Measurements from ENCODE around the gene SUGP2. TPM values are rescaled to one million over a fixed set of nuclear protein-coding genes. Genes with fewer than 3 reads are reported as not detected.

The SUGP2 gene
- total RNA-seq, 5 donors from 2014 or later (not counting 1 experiment from before 2014, with no cell fraction given), result 114 to 139 (median 119) TPM

- ChIA-PET CTCF (interaction anchor here in 1 of 2 donors (0.6 kb wide), 2 partner anchors 87 to 241 kb away, joined by 3 to 4 read pairs; no protein-coding TSS in a partner anchor), POLR2A (no interaction called here)
- Mint-ChIP-seq H3K27me3 (no peaks in the 10 kb centered on the region), H3K4me1 (peaks cover 9 to 20% (median 9%) of the 10 kb centered on the region in 3 donors), H3K27ac (peak overlapping the region in 1 of 2 donors; percentile 28), H3K9me3 (no peaks in the 10 kb centered on the region), H3K4me3 (no peak overlapping the region), H3K36me3 (peaks cover 9% of the 10 kb centered on the region)
- Histone ChIP-seq H3K27ac (ENCODE audit: low read length) (no peak overlapping the region), H3K36me3 (ENCODE audit: control insufficient read depth in 2 of 2, extremely low read depth in 1 of 2, insufficient read depth in 1 of 2, low read length in 1 of 2) (peaks cover 11 to 29% of the 10 kb centered on the region in 2 donors), H3K4me3 (ENCODE audit: control insufficient read depth in 1 of 2, extremely low read depth in 1 of 2, low read length in 1 of 2) (no peak overlapping the region), H3K9me3 (no peaks in the 10 kb centered on the region), H3K27me3 (replicated peaks in 1 of 2; ENCODE audit: control insufficient read depth in 2 of 2, extremely low read depth in 1 of 2, insufficient read depth in 2 of 2, low read length in 1 of 2) (no peaks in the 10 kb centered on the region), H3K4me1 (ENCODE audit: control insufficient read depth in 1 of 2, extremely low read depth in 1 of 2, insufficient read depth in 2 of 2, low read length in 2 of 2) (peaks cover 6 to 16% of the 10 kb centered on the region in 2 experiments)
- ATAC-seq (replicated peaks in 1 of 4) (no peak), DNase-seq (no peak)
- WGBS (ENCODE audit: insufficient coverage), result 90% methylated on average over 8 of the region's 12 CpGs
These were observed 26.7 kb upstream of the SUGP2 start for GRCh38 chr19:19059837-19060611.

DNA sequence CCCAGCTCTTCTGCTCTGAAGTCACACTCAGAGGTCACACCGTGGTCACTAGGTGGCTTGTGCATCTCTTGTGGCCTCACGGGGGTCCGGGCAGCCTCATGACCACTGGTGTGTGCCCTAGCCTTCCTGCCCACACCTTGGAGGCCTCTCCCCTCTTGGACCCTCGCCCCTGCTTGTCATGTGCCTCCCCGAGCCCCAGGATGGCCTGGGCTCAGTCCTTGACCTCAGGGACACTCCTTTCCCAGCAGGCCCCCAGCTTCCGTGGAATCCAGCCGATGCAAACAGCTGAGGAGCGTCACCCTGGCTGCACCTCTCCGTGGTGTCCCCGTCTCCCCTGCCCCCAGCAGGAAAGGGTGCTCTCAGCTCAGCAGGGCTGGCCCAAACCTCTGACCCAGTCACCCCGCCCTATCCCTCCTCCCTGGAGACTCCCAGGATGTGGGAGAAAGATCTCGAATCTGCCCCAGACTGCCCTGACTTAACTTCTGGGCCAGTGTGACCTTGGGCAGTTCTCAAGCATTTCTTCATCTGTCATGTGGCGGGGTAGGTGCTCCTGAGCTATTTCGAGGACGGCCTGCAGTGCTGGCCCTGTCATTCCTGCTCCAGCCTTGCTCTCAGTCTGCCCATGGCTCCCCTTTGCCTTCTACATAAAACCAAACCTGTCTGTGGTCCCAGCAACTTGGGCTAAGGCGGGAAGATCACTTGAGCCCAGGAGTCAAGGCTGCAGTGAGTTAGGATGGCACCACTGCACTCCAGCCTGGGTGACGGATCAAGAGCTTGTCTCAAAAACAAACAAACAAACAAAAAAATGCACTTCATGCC, 25.9 kb upstream of the SUGP2 start:
- WGBS (ENCODE audit: insufficient coverage), result 89% methylated on average over 17 of the region's 17 CpGs
- peaks cover 3 to 8% of the 10 kb centered on the region in 2 experiments for H3K4me1 ChIP-seq (ENCODE audit: control insufficient read depth in 1 of 2, extremely low read depth in 1 of 2, insufficient read depth in 2 of 2, low read length in 2 of 2)
- DNase-seq (no peak), ATAC-seq (replicated peaks in 1 of 4) (no peak)
- H3K4me3 Mint-ChIP-seq, result no peak overlapping the region
- peaks cover 16 to 36% of the 10 kb centered on the region in 2 donors for H3K36me3 ChIP-seq (ENCODE audit: control insufficient read depth in 2 of 2, extremely low read depth in 1 of 2, insufficient read depth in 1 of 2, low read length in 1 of 2)
- H3K27me3 ChIP-seq (replicated peaks in 1 of 2; ENCODE audit: control insufficient read depth in 2 of 2, extremely low read depth in 1 of 2, insufficient read depth in 2 of 2, low read length in 1 of 2), result no peaks in the 10 kb centered on the region
- ChIA-PET CTCF (no interaction called here), POLR2A (no interaction called here)
- H3K27me3 Mint-ChIP-seq, result no peaks in the 10 kb centered on the region
- peaks cover 11% of the 10 kb centered on the region for H3K36me3 Mint-ChIP-seq
- no peaks in the 10 kb centered on the region for H3K9me3 Mint-ChIP-seq
- H3K4me3 ChIP-seq (ENCODE audit: control insufficient read depth in 1 of 2, extremely low read depth in 1 of 2, low read length in 1 of 2), result no peak overlapping the region
- H3K27ac ChIP-seq (ENCODE audit: low read length), result no peak overlapping the region
- H3K9me3 ChIP-seq, result no peaks in the 10 kb centered on the region
- peaks cover 1 to 13% (median 9%) of the 10 kb centered on the region in 3 donors for H3K4me1 Mint-ChIP-seq
- no peak overlapping the region for H3K27ac Mint-ChIP-seq

DNA sequence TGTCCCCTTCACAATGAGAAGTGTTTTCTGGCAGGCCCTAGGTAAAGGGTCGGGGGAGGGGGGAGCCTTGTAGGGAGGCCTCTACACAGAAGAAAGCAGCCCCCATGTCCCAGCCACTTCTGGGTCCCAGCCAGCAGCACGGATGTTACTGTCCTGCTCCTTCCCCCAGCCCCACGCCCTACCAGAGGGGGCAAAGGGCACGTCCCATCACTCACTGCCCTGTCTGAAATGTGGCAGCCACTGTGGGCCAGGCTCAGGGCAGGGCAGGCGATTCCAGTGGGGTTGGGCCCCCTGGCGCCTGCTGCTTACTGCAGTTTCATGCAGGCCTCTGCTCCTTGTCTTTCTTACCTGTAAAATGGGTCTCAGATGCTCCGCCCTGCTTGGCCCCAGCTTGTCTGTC, 24.4 kb upstream of the SUGP2 start:
- ChIA-PET POLR2A (interaction anchor here in 1 of 2 donors (0.7 kb wide), 1 partner anchor 47 kb away, joined by 4 read pairs; no protein-coding TSS in a partner anchor), CTCF (no interaction called here)
- Histone ChIP-seq H3K9me3 (no peaks in the 10 kb centered on the region), H3K27me3 (replicated peaks in 1 of 2; ENCODE audit: control insufficient read depth in 2 of 2, extremely low read depth in 1 of 2, insufficient read depth in 2 of 2, low read length in 1 of 2) (no peaks in the 10 kb centered on the region), H3K4me3 (ENCODE audit: control insufficient read depth in 1 of 2, extremely low read depth in 1 of 2, low read length in 1 of 2) (no peak overlapping the region), H3K27ac (ENCODE audit: low read length) (no peak overlapping the region), H3K36me3 (ENCODE audit: control insufficient read depth in 2 of 2, extremely low read depth in 1 of 2, insufficient read depth in 1 of 2, low read length in 1 of 2) (peaks cover 16 to 46% of the 10 kb centered on the region in 2 donors), H3K4me1 (ENCODE audit: control insufficient read depth in 1 of 2, extremely low read depth in 1 of 2, insufficient read depth in 2 of 2, low read length in 2 of 2) (peaks cover 0 to 1% of the 10 kb centered on the region in 2 experiments)
- Mint-ChIP-seq H3K9me3 (no peaks in the 10 kb centered on the region), H3K36me3 (peaks cover 14% of the 10 kb centered on the region), H3K4me1 (peaks cover 0 to 5% (median 3%) of the 10 kb centered on the region in 3 donors), H3K27ac (no peak overlapping the region), H3K27me3 (no peaks in the 10 kb centered on the region), H3K4me3 (no peak overlapping the region)
- ATAC-seq (replicated peaks in 1 of 4) (no peak), DNase-seq (no peak)
- 94% methylated on average over 5 of the region's 7 CpGs for WGBS (ENCODE audit: insufficient coverage)

DNA sequence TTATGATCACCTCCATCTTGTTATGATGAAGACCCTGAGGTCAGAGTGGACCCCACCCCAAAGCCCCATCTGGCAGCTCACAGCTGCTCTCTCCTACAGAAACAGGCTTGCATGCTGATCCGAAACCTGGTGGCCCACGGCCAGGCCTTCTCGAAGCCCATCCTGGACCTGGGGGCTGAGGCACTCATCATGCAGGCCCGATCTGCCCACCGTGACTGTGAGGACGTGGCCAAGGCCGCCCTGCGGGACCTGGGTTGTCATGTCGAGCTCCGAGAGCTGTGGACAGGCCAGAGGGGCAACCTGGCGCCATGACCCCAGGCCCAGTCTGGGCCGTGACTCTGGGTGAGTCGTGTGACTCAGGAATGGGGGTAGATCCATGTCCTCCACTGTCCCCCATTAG, 24.0 kb upstream of the SUGP2 start:
- peaks cover 0 to 1% (median 0%) of the 10 kb centered on the region in 3 donors for H3K4me1 Mint-ChIP-seq
- WGBS (ENCODE audit: insufficient coverage), result 92% methylated on average over 8 of the region's 13 CpGs
- ChIA-PET CTCF (no interaction called here), POLR2A (interaction anchor here (0.6 to 0.7 kb wide), 2 partner anchors 46 to 270 kb away, joined by 3 to 4 read pairs; no protein-coding TSS in a partner anchor)
- no peaks in the 10 kb centered on the region for H3K27me3 Mint-ChIP-seq
- H3K4me3 Mint-ChIP-seq, result no peak overlapping the region
- DNase-seq (no peak), ATAC-seq (replicated peaks in 1 of 4) (no peak)
- Histone ChIP-seq H3K4me3 (ENCODE audit: control insufficient read depth in 1 of 2, extremely low read depth in 1 of 2, low read length in 1 of 2) (no peak overlapping the region), H3K36me3 (ENCODE audit: control insufficient read depth in 2 of 2, extremely low read depth in 1 of 2, insufficient read depth in 1 of 2, low read length in 1 of 2) (peaks cover 16 to 50% of the 10 kb centered on the region in 2 donors), H3K27me3 (replicated peaks in 1 of 2; ENCODE audit: control insufficient read depth in 2 of 2, extremely low read depth in 1 of 2, insufficient read depth in 2 of 2, low read length in 1 of 2) (no peaks in the 10 kb centered on the region), H3K9me3 (no peaks in the 10 kb centered on the region), H3K4me1 (ENCODE audit: control insufficient read depth in 1 of 2, extremely low read depth in 1 of 2, insufficient read depth in 2 of 2, low read length in 2 of 2) (no peaks in the 10 kb centered on the region), H3K27ac (ENCODE audit: low read length) (no peak overlapping the region)
- no peaks in the 10 kb centered on the region for H3K9me3 Mint-ChIP-seq
- H3K27ac Mint-ChIP-seq, result no peak overlapping the region
- peaks cover 15% of the 10 kb centered on the region for H3K36me3 Mint-ChIP-seq

GRCh38 chr19:19056636-19057275, 23.4 kb upstream of the SUGP2 start:
- POLR2A ChIA-PET, result interaction anchor here (0.6 to 0.7 kb wide), 2 partner anchors 270 to 289 kb away, joined by 3 read pairs; no protein-coding TSS in a partner anchor
- 88% methylated on average over 8 of the region's 9 CpGs for whole genome bisulfite sequencing (ENCODE audit: insufficient coverage)

GRCh38 chr19:19055701-19056100, 22.4 kb upstream of the SUGP2 start:
- Histone ChIP-seq H3K36me3 (ENCODE audit: control insufficient read depth in 2 of 2, extremely low read depth in 1 of 2, insufficient read depth in 1 of 2, low read length in 1 of 2) (peaks cover 16 to 67% of the 10 kb centered on the region in 2 donors), H3K4me1 (ENCODE audit: control insufficient read depth in 1 of 2, extremely low read depth in 1 of 2, insufficient read depth in 2 of 2, low read length in 2 of 2) (no peaks in the 10 kb centered on the region), H3K27ac (ENCODE audit: low read length) (no peak overlapping the region), H3K27me3 (replicated peaks in 1 of 2; ENCODE audit: control insufficient read depth in 2 of 2, extremely low read depth in 1 of 2, insufficient read depth in 2 of 2, low read length in 1 of 2) (no peaks in the 10 kb centered on the region), H3K4me3 (ENCODE audit: control insufficient read depth in 1 of 2, extremely low read depth in 1 of 2, low read length in 1 of 2) (no peak overlapping the region), H3K9me3 (no peaks in the 10 kb centered on the region)
- whole genome bisulfite sequencing (ENCODE audit: insufficient coverage), result 100% methylated on average over 5 of the region's 13 CpGs
- H3K4me3 Mint-ChIP-seq, result no peak overlapping the region
- H3K27ac Mint-ChIP-seq, result no peak overlapping the region
- no peaks in the 10 kb centered on the region for H3K27me3 Mint-ChIP-seq
- DNase-seq (no peak), ATAC-seq (replicated peaks in 1 of 4) (no peak)
- H3K9me3 Mint-ChIP-seq, result no peaks in the 10 kb centered on the region
- H3K4me1 Mint-ChIP-seq, result no peaks in the 10 kb centered on the region
- ChIA-PET POLR2A (interaction anchor here in 1 of 2 donors (0.7 kb wide), 1 partner anchor 290 kb away, joined by 3 read pairs; no protein-coding TSS in a partner anchor), CTCF (no interaction called here)
- H3K36me3 Mint-ChIP-seq, result peaks cover 23% of the 10 kb centered on the region

More at GRCh38 chr19:19056636-19057275, 23.4 kb upstream of the SUGP2 start:
- ATAC-seq (replicated peaks in 1 of 4), result no peak
- Mint-ChIP-seq H3K27me3 (no peaks in the 10 kb centered on the region), H3K27ac (no peak overlapping the region), H3K36me3 (peaks cover 17% of the 10 kb centered on the region), H3K9me3 (no peaks in the 10 kb centered on the region), H3K4me3 (no peak overlapping the region), H3K4me1 (no peaks in the 10 kb centered on the region)
- H3K4me1 ChIP-seq (ENCODE audit: control insufficient read depth in 1 of 2, extremely low read depth in 1 of 2, insufficient read depth in 2 of 2, low read length in 2 of 2), result no peaks in the 10 kb centered on the region
- no peaks in the 10 kb centered on the region for H3K9me3 ChIP-seq
- no peak for DNase-seq
- H3K36me3 ChIP-seq (ENCODE audit: control insufficient read depth in 2 of 2, extremely low read depth in 1 of 2, insufficient read depth in 1 of 2, low read length in 1 of 2), result peaks cover 16 to 56% of the 10 kb centered on the region in 2 donors
- no peaks in the 10 kb centered on the region for H3K27me3 ChIP-seq (replicated peaks in 1 of 2; ENCODE audit: control insufficient read depth in 2 of 2, extremely low read depth in 1 of 2, insufficient read depth in 2 of 2, low read length in 1 of 2)
- H3K4me3 ChIP-seq (ENCODE audit: control insufficient read depth in 1 of 2, extremely low read depth in 1 of 2, low read length in 1 of 2), result no peak overlapping the region
- CTCF ChIA-PET, result no interaction called here
- no peak overlapping the region for H3K27ac ChIP-seq (ENCODE audit: low read length)
